Keratinocyte (primary cell): ENCODE results near the gene LTN1. TPM values are rescaled to one million over a fixed set of nuclear protein-coding genes. Genes with fewer than 3 reads are reported as not detected.

Experiments used
- DNase-seq: peaks from one replicate; pipeline ENCODE4 v3.0.0-alpha.2; 2011; ENCODE audit warnings: low read depth, missing footprints, low spot score
- FAIRE-seq: peaks from 2 replicates; lab custom pipeline; 2011; peaks lifted over from hg19 to GRCh38; lab: Jason Lieb, UNC
- H2AFZ ChIP-seq: 2 replicates; pipeline ENCODE4 v1.6.0; 2012; ENCODE audit warnings: low read length, control low read depth, inconsistent platforms; ENCODE audit not compliant: control insufficient read depth
- H3K27ac ChIP-seq: 2 replicates; pipeline ENCODE4 v1.5.1; 2011; ENCODE audit warnings: low read length; ENCODE audit not compliant: control insufficient read depth, insufficient read depth
- H3K27me3 ChIP-seq: 3 replicates; pipeline ENCODE4 v1.6.0; 2011; ENCODE audit warnings: low read length; ENCODE audit not compliant: control insufficient read depth, insufficient read depth; ENCODE audit errors: extremely low read depth
- H3K36me3 ChIP-seq, 2 experiments: 2 replicates in 1 of 2; 3 replicates in 1 of 2; pipeline ENCODE4 v1.5.1; 2011; ENCODE audit warnings: low read length in 2 of 2, mild to moderate bottlenecking in 1 of 2; ENCODE audit not compliant: control insufficient read depth in 2 of 2, insufficient read depth in 2 of 2; ENCODE audit errors: extremely low read depth in 1 of 2
- H3K4me1 ChIP-seq: 3 replicates; pipeline ENCODE4 v1.5.1; 2011; ENCODE audit warnings: low read length; ENCODE audit not compliant: control insufficient read depth, insufficient read depth; ENCODE audit errors: extremely low read depth
- H3K4me2 ChIP-seq: 3 replicates; pipeline ENCODE4 v1.6.0; 2011; ENCODE audit warnings: low read depth, low read length; ENCODE audit not compliant: control insufficient read depth, insufficient read depth; ENCODE audit errors: extremely low read depth
- H3K4me3 ChIP-seq, 3 experiments: fragments of 200-600 bp in 1 of 3; sonication (generic) in 1 of 3; 2 replicates in 2 of 3; 3 replicates in 1 of 3; pipeline ENCODE4 v1.5.1; 2011 to 2016; ENCODE audit warnings: low read length in 3 of 3, mild to moderate bottlenecking in 3 of 3, control low read depth in 2 of 3, inconsistent platforms in 1 of 3, low read depth in 1 of 3, mixed read lengths in 1 of 3, mixed run types in 1 of 3, moderate library complexity in 1 of 3; ENCODE audit not compliant: control insufficient read depth in 2 of 3, insufficient read depth in 2 of 3; ENCODE audit errors: extremely low read depth in 1 of 3
- H3K79me2 ChIP-seq: 2 replicates; pipeline ENCODE4 v1.6.0; 2012; ENCODE audit warnings: low read length; ENCODE audit not compliant: control insufficient read depth, insufficient read depth
- H3K9ac ChIP-seq: 3 replicates; pipeline ENCODE4 v1.6.0; 2011; ENCODE audit warnings: low read length; ENCODE audit not compliant: control insufficient read depth, insufficient read depth; ENCODE audit errors: extremely low read depth
- H3K9me1 ChIP-seq: 3 replicates; pipeline ENCODE4 v1.6.0; 2011; ENCODE audit warnings: low read length; ENCODE audit not compliant: control insufficient read depth, insufficient read depth; ENCODE audit errors: extremely low read depth
- H3K9me3 ChIP-seq: 2 replicates; pipeline ENCODE4 v1.5.1; 2012; ENCODE audit warnings: low read depth, low read length; ENCODE audit not compliant: control insufficient read depth
- H4K20me1 ChIP-seq: 3 replicates; pipeline ENCODE4 v1.6.0; 2011; ENCODE audit warnings: low read length; ENCODE audit not compliant: control insufficient read depth, insufficient read depth; ENCODE audit errors: extremely low read depth
- EZH2 ChIP-seq: IDR thresholded peaks from one replicate; pipeline ENCODE4 v1.6.1; 2012; ENCODE audit warnings: inconsistent platforms, mild to moderate bottlenecking, low read length, moderate library complexity
- dilution Hi-C: fragments of 300-500 bp; cut with MboI; formaldehyde crosslinking; loops from one replicate; pipeline ENCODE4 v1.7.0; 2020; ENCODE audit warnings: low sequenced_read_pairs; ENCODE audit not compliant: extremely low pct_ligation_motif_present
- polyA plus RNA-seq, 5 experiments: library from polyadenylated mRNA; depleted of rRNA in 3 of 5; stranded (reverse) in 3 of 5; stranded (forward) in 1 of 5; unstranded in 1 of 5; fragments of >200 nt; gene quantifications; 1 replicate in 1 of 5; 2 replicates in 3 of 5; 3 replicates in 1 of 5; pipeline versions ENCODE4 v1.2.1 to v1.2.3, GENCODE V29; 2011 to 2012; ENCODE audit warnings: missing spikeins in 2 of 5, low read depth in 1 of 5, low replicate concordance in 1 of 5
- TF ChIP-seq, protein P1 (sequence below), 3 experiments: IDR thresholded peaks in 1 of 3; conservative IDR thresholded peaks in 1 of 3; optimal IDR thresholded peaks in 1 of 3; 2 replicates in 2 of 3; 3 replicates in 1 of 3; pipeline versions ENCODE3 to v1.5.1; 2011; ENCODE audit warnings: low read length in 3 of 3, mild to moderate bottlenecking in 3 of 3, moderate library complexity in 2 of 3, control low read depth in 1 of 3, inconsistent platforms in 1 of 3; ENCODE audit not compliant: insufficient read depth in 2 of 3; ENCODE audit errors: extremely low read depth in 1 of 3

Gene LTN1
- polyA plus RNA-seq, 1 donor (not counting 4 experiments of a cell fraction or from before 2014, with no cell fraction given) = 15.8 TPM

DNA sequence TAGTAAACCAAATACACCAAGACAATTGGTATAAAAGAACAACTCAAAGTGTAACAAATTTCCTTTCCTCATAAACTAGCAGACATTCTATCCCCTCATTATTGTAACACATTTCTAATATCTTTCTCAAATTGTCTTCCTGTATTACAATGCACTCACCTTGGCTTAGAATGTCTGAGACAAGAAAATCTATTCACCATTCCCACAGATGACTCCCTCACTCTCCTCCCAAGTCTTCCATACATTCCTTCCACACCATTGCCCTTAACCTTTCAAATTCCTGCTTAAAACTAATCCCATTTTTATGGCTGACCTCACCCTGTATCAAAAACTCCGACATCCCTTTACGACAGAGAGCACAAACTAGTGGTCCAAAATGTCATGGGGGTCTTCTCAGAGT is 56.0 kb downstream of the LTN1 start:
- Histone ChIP-seq H3K27ac (no peak overlapping the region), H3K36me3 (peaks cover 6 to 14% of the 10 kb centered on the region in 2 experiments), H3K4me2 (no peak overlapping the region), H4K20me1 (no peaks in the 10 kb centered on the region), H3K9me3 (no peaks in the 10 kb centered on the region), H3K79me2 (no peaks in the 10 kb centered on the region), H3K4me1 (no peaks in the 10 kb centered on the region), H3K4me3 (no peak overlapping the region), H3K27me3 (no peaks in the 10 kb centered on the region), H3K9me1 (no peaks in the 10 kb centered on the region), H3K9ac (no peak overlapping the region), H2AFZ (no peak overlapping the region)
- dilution Hi-C loops = no loop called here
- TF ChIP-seq, protein P1, sequence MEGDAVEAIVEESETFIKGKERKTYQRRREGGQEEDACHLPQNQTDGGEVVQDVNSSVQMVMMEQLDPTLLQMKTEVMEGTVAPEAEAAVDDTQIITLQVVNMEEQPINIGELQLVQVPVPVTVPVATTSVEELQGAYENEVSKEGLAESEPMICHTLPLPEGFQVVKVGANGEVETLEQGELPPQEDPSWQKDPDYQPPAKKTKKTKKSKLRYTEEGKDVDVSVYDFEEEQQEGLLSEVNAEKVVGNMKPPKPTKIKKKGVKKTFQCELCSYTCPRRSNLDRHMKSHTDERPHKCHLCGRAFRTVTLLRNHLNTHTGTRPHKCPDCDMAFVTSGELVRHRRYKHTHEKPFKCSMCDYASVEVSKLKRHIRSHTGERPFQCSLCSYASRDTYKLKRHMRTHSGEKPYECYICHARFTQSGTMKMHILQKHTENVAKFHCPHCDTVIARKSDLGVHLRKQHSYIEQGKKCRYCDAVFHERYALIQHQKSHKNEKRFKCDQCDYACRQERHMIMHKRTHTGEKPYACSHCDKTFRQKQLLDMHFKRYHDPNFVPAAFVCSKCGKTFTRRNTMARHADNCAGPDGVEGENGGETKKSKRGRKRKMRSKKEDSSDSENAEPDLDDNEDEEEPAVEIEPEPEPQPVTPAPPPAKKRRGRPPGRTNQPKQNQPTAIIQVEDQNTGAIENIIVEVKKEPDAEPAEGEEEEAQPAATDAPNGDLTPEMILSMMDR (optimal IDR thresholded peaks at IDR 0.05 in 1 of 3, IDR thresholded peaks at IDR 0.05 in 1 of 3, conservative IDR thresholded peaks at IDR 0.05 in 1 of 3; ENCODE audit: extremely low read depth in 1 of 3, insufficient read depth in 2 of 3, low read length in 3 of 3) = no peak
- no peak for TF ChIP-seq EZH2
- FAIRE-seq (no peak), DNase-seq (no peak)

DNA sequence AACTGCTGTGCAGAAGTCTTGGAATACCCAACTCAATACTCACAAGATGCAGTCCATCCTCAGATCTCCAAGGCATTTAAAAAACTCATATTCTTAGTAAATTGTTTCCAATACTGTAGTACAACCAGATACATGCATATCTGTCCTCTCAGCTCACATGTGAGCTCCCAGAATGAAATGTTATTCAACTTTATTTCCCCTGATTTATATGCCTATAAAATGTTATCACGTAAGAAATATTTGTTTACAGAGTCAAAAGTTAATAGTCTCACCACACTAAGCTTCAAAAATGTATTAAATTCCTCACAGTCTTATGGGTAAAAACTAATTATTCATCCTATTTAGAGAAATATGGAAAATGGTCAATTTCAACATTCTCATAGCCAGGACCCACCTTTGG is 56.6 kb downstream of the LTN1 start:
- Histone ChIP-seq H3K79me2 (no peaks in the 10 kb centered on the region), H3K27me3 (no peaks in the 10 kb centered on the region), H3K4me3 (no peak overlapping the region), H3K36me3 (peaks cover 6 to 14% of the 10 kb centered on the region in 2 experiments), H2AFZ (no peak overlapping the region), H3K9me1 (no peaks in the 10 kb centered on the region), H3K27ac (no peak overlapping the region), H3K4me1 (no peaks in the 10 kb centered on the region), H3K9ac (no peak overlapping the region), H3K4me2 (no peak overlapping the region), H4K20me1 (no peaks in the 10 kb centered on the region), H3K9me3 (no peaks in the 10 kb centered on the region)
- TF ChIP-seq, protein P1 (optimal IDR thresholded peaks at IDR 0.05 in 1 of 3, IDR thresholded peaks at IDR 0.05 in 1 of 3, conservative IDR thresholded peaks at IDR 0.05 in 1 of 3; ENCODE audit: extremely low read depth in 1 of 3, insufficient read depth in 2 of 3, low read length in 3 of 3) = no peak
- no peak for TF ChIP-seq EZH2
- dilution Hi-C loops = no loop called here
- DNase-seq = no peak
- FAIRE-seq = no peak
